ENCODE data around the gene TMEM59L. TPM values are rescaled to one million over a fixed set of nuclear protein-coding genes. Genes with fewer than 3 reads are reported as not detected.

TMEM59L gene
- total and polyA plus RNA-seq, 2 of the 13 experiments (the other 11 are each of a cell fraction or from before 2014, with no cell fraction given), result 0.97 to 5.5 TPM

GRCh38 chr19:18589380-18590272, 23.0 kb upstream of the TMEM59L start (continued):
- TF ChIP-seq YY1 (IDR thresholded peaks at IDR 0.05; ENCODE audit: insufficient read depth, insufficient replicate concordance, low read depth, low read length), result no peak
- TF ChIP-seq ZNF687 (CRISPR knock-in tag; IDR thresholded peaks at IDR 0.05), result peak; percentile 99
- TF ChIP-seq GATA4 (IDR thresholded peaks at IDR 0.05; ENCODE audit: borderline replicate concordance, low read depth), result no peak
- TF ChIP-seq ATRX (CRISPR knock-in tag; IDR thresholded peaks at IDR 0.05; ENCODE audit: borderline replicate concordance), result no peak
- no peak for TF ChIP-seq PTBP1 (IDR thresholded peaks at IDR 0.05; ENCODE audit: low read depth, low read length, poor library complexity, severe bottlenecking)
- TF ChIP-seq ZNF280D (CRISPR knock-in tag; IDR thresholded peaks at IDR 0.05), result no peak; the same call in 1 of the 2 replicates
- no peak for TF ChIP-seq SP1 (IDR thresholded peaks at IDR 0.05)
- TF ChIP-seq SP1 (CRISPR knock-in tag; IDR thresholded peaks at IDR 0.05), result peak; percentile 50; the same call in 1 of the 2 replicates
- TF ChIP-seq ZSCAN31 (CRISPR knock-in tag; IDR thresholded peaks at IDR 0.05; ENCODE audit: low read depth), result peak; percentile 70; the same call in 1 of the 2 replicates
- TF ChIP-seq ZFP37 (CRISPR knock-in tag; IDR thresholded peaks at IDR 0.05; ENCODE audit: borderline replicate concordance), result peak; percentile 90; the same call in 1 of the 2 replicates
- TF ChIP-seq ZNF34 (CRISPR knock-in tag; IDR thresholded peaks at IDR 0.05; ENCODE audit: borderline replicate concordance), result peak; percentile 20; the same call in 1 of the 2 replicates
- no peak for TF ChIP-seq KDM1A (CRISPR knock-in tag; IDR thresholded peaks at IDR 0.05)
- peak; percentile 78 for TF ChIP-seq CHD2 (IDR thresholded peaks at IDR 0.05; ENCODE audit: low read depth, low read length)
- peak; percentile 53; the same call in 1 of the 2 replicates for TF ChIP-seq WIZ (CRISPR knock-in tag; IDR thresholded peaks at IDR 0.05)
- no peak for TF ChIP-seq POLR2A (IDR thresholded peaks at IDR 0.05; ENCODE audit: insufficient read depth in 1 of 2, low read depth in 2 of 2, low read length in 2 of 2)
- 0 out of 2 replicates have a peak, but pooled peaks have one; percentile 17 for TF ChIP-seq ATF3 (CRISPR knock-in tag; IDR thresholded peaks at IDR 0.05)
- no peak for TF ChIP-seq TRIM24 (CRISPR knock-in tag; IDR thresholded peaks at IDR 0.05)
- TF ChIP-seq ZNF354B (CRISPR knock-in tag; IDR thresholded peaks at IDR 0.05), result peak; percentile 99
- TF ChIP-seq ZNF569 (CRISPR knock-in tag; IDR thresholded peaks at IDR 0.05; ENCODE audit: borderline replicate concordance), result peak; percentile 52; the same call in 1 of the 2 replicates
- no peak for TF ChIP-seq SMAD3 (CRISPR knock-in tag; IDR thresholded peaks at IDR 0.05)
- no peak for TF ChIP-seq ETV6 (CRISPR knock-in tag; conservative IDR thresholded peaks at IDR 0.05)
